C4-2B (cell line): ENCODE results near the gene MNT.

ENCODE experiments used
- ZFX ChIP-seq: fragments of 450-650 bp; IDR thresholded peaks from 2 replicates; pipeline ENCODE4 v1.6.1; 2017
- TF ChIP-seq, protein P1 (sequence below): fragments of 450-650 bp; conservative IDR thresholded peaks from 2 replicates; pipeline ENCODE4 v1.5.1; 2017; ENCODE audit warnings: mild to moderate bottlenecking

DNA sequence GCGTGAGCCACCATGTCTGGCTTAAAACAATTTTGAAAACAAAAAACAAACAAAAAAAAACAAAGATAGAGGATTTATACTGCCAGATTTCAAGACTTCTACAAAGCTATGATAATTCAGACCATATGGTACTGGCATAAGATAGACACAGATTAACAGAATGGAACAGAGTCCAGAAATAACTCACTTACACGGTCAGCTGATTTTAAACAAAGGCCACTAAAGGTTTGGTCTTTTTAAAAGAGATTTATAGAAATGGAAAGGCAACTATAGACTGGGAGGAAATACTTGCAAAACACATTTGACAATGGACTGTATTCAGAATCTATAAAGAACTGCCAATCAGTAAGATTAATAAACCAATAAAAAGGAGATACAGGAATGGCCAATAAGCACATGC lies 48.6 kb upstream of the MNT start:
- TF ChIP-seq ZFX: no peak
- TF ChIP-seq, protein P1, sequence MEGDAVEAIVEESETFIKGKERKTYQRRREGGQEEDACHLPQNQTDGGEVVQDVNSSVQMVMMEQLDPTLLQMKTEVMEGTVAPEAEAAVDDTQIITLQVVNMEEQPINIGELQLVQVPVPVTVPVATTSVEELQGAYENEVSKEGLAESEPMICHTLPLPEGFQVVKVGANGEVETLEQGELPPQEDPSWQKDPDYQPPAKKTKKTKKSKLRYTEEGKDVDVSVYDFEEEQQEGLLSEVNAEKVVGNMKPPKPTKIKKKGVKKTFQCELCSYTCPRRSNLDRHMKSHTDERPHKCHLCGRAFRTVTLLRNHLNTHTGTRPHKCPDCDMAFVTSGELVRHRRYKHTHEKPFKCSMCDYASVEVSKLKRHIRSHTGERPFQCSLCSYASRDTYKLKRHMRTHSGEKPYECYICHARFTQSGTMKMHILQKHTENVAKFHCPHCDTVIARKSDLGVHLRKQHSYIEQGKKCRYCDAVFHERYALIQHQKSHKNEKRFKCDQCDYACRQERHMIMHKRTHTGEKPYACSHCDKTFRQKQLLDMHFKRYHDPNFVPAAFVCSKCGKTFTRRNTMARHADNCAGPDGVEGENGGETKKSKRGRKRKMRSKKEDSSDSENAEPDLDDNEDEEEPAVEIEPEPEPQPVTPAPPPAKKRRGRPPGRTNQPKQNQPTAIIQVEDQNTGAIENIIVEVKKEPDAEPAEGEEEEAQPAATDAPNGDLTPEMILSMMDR: no peak
